ENCODE results near the gene GKN1.

The GKN1 gene

GRCh38 chr2:68974251-68974650, at the start of gene GKN1:
GKN1 (plus strand) TSS chr2:68974636; CDS start chr2:68974678, 42 bp downstream.
- Histone ChIP-seq H3K27me3 (ENCODE audit: control insufficient read depth in 1 of 2, insufficient read depth in 2 of 2, low read length in 2 of 2) (no peaks in the 10 kb centered on the region), H3K9me3 (ENCODE audit: low read length) (no peaks in the 10 kb centered on the region), H3K36me3 (ENCODE audit: insufficient read depth, low read length) (no peaks in the 10 kb centered on the region), H3K4me3 (ENCODE audit: low read depth in 1 of 2, low read length in 2 of 2) (no peak within 1 kb of the TSS), H3K4me1 (ENCODE audit: insufficient read depth, low read length) (no peaks in the 10 kb centered on the region), H3K9ac (ENCODE audit: low read length) (no peak within 1 kb of the TSS), H3K27ac (ENCODE audit: low read depth, low read length) (no peak within 1 kb of the TSS)

DNA sequence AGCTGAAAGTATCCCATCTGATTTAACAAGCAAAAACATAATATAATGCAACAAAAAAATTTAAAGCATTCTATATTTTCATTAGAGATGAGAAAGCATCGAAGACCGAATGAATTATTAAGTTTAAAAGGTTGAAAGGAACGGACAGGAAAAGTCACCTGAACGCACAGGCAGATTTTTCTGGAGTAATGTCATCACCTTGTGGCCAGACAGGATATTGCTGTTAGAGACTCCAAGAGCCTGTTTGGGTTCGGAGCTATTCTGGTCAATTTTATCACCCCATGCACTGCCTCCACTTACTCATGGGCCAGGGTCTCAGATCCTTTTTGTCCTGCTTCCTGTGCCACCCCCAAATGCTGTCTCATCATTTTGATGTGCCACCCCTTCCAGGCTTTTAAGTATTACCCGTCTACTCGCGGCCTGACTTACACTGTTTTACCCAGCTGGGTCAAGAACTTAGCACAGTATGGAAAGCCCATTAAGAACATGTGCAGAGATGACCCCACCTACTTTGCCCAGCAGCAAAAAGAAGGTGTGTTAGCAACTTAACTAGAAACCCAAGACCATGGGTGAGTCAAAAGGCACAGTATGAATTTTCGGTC, 49.0 kb upstream of the GKN1 start:
- no peaks in the 10 kb centered on the region for H3K36me3 ChIP-seq (ENCODE audit: insufficient read depth, low read length)
- peaks cover 0 to 4% of the 10 kb centered on the region in 2 donors for H3K27me3 ChIP-seq (ENCODE audit: control insufficient read depth in 1 of 2, insufficient read depth in 2 of 2, low read length in 2 of 2)
- no peak overlapping the region for H3K9ac ChIP-seq (ENCODE audit: low read length)
- no peak overlapping the region for H3K27ac ChIP-seq (ENCODE audit: low read depth, low read length)
- H3K9me3 ChIP-seq (ENCODE audit: low read length) = no peaks in the 10 kb centered on the region
- H3K4me1 ChIP-seq (ENCODE audit: insufficient read depth, low read length) = no peaks in the 10 kb centered on the region
- no peak overlapping the region for H3K4me3 ChIP-seq (ENCODE audit: low read depth in 1 of 2, low read length in 2 of 2)

GRCh38 chr2:68926796-68927195, 47.6 kb upstream of the GKN1 start:
- Histone ChIP-seq H3K4me3 (ENCODE audit: low read depth in 1 of 2, low read length in 2 of 2) (no peak overlapping the region), H3K9me3 (ENCODE audit: low read length) (no peaks in the 10 kb centered on the region), H3K27me3 (ENCODE audit: control insufficient read depth in 1 of 2, insufficient read depth in 2 of 2, low read length in 2 of 2) (peaks cover 0 to 4% of the 10 kb centered on the region in 2 donors), H3K4me1 (ENCODE audit: insufficient read depth, low read length) (no peaks in the 10 kb centered on the region), H3K36me3 (ENCODE audit: insufficient read depth, low read length) (no peaks in the 10 kb centered on the region), H3K27ac (ENCODE audit: low read depth, low read length) (no peak overlapping the region), H3K9ac (ENCODE audit: low read length) (no peak overlapping the region)

DNA sequence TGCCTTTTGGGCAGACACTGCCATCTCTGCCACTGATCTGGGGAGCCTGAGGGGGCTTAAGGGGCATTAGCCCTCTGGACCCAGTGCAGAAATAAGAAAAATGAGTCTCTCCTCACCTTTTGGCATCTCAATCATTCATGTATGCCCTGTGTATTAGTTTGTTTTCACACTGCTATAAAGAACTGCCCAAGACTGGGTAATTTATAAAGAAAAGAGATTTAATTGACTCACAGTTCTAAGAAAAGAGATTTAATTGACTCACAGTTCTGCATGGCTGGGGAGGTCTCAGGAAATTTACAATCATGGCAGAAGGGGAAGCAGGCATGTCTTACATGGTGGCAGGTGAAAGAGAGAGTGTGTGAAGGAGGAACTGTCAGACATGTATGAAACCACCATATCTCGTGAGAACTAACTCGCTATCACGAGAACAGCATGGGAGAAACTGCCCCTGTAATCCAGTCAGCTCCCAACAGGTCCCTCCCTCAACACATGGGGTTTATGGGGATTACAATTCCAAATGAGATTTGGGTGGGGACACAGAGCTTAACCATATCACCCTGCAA, 43.2 kb upstream of the GKN1 start:
- H3K9me3 ChIP-seq (ENCODE audit: low read length) = no peaks in the 10 kb centered on the region
- H3K27ac ChIP-seq (ENCODE audit: low read depth, low read length) = no peak overlapping the region
- no peak overlapping the region for H3K9ac ChIP-seq (ENCODE audit: low read length)
- H3K4me3 ChIP-seq (ENCODE audit: low read depth in 1 of 2, low read length in 2 of 2) = no peak overlapping the region
- H3K27me3 ChIP-seq (ENCODE audit: control insufficient read depth in 1 of 2, insufficient read depth in 2 of 2, low read length in 2 of 2) = peaks cover 0 to 4% of the 10 kb centered on the region in 2 donors
- H3K36me3 ChIP-seq (ENCODE audit: insufficient read depth, low read length) = no peaks in the 10 kb centered on the region
- no peaks in the 10 kb centered on the region for H3K4me1 ChIP-seq (ENCODE audit: insufficient read depth, low read length)

DNA sequence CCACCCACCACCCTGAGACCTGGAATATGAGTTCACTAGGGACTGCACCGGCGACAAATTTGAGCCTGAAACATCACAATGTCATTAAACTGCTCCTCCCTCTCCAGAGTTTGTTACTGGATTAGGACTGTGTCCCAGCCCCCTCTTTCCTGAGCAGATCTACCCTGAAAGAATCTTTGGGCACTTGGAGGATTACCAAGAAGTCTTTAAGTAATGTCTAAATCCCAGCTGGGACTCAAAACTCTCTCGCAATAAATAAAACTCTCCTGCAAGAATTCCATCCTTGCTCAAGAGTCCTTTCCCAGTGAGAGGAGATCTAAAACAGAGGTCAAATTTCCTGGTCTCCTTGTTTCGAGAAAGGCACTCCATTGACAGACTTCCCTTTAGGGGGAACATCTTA, 42.6 kb upstream of the GKN1 start:
- H3K27ac ChIP-seq (ENCODE audit: low read depth, low read length) = no peak overlapping the region
- H3K9ac ChIP-seq (ENCODE audit: low read length) = no peak overlapping the region
- H3K27me3 ChIP-seq (ENCODE audit: control insufficient read depth in 1 of 2, insufficient read depth in 2 of 2, low read length in 2 of 2) = peaks cover 0 to 3% of the 10 kb centered on the region in 2 donors
- H3K4me1 ChIP-seq (ENCODE audit: insufficient read depth, low read length) = no peaks in the 10 kb centered on the region
- H3K9me3 ChIP-seq (ENCODE audit: low read length) = no peaks in the 10 kb centered on the region
- H3K36me3 ChIP-seq (ENCODE audit: insufficient read depth, low read length) = no peaks in the 10 kb centered on the region
- no peak overlapping the region for H3K4me3 ChIP-seq (ENCODE audit: low read depth in 1 of 2, low read length in 2 of 2)

DNA sequence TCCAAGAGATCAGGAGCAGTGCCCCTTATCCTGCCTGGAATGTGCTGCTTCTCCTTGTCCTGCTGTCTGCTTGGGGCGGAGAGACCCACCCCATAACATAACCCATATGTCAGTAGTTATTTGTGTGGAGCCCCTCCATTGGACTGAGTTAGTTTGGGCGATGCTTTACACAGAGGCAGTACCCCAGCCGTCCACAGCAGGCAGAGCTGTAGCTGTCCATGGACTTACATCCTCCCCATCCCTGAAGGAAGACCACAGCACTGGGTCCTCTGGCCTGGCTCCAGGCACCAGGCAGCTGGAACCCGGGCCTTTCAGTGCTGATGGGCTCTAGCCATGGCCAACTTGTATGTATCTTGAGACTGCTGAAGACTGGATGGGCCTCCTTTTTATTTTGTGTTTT, 42.0 kb upstream of the GKN1 start:
- H3K4me1 ChIP-seq (ENCODE audit: insufficient read depth, low read length) = no peaks in the 10 kb centered on the region
- H3K27ac ChIP-seq (ENCODE audit: low read depth, low read length) = no peak overlapping the region
- no peaks in the 10 kb centered on the region for H3K9me3 ChIP-seq (ENCODE audit: low read length)
- no peaks in the 10 kb centered on the region for H3K27me3 ChIP-seq (ENCODE audit: control insufficient read depth in 1 of 2, insufficient read depth in 2 of 2, low read length in 2 of 2)
- H3K4me3 ChIP-seq (ENCODE audit: low read depth in 1 of 2, low read length in 2 of 2) = no peak overlapping the region
- H3K36me3 ChIP-seq (ENCODE audit: insufficient read depth, low read length) = no peaks in the 10 kb centered on the region
- no peak overlapping the region for H3K9ac ChIP-seq (ENCODE audit: low read length)

GRCh38 chr2:68934021-68934420, 40.4 kb upstream of the GKN1 start:
- no peaks in the 10 kb centered on the region for H3K9me3 ChIP-seq (ENCODE audit: low read length)
- no peak overlapping the region for H3K9ac ChIP-seq (ENCODE audit: low read length)
- no peaks in the 10 kb centered on the region for H3K27me3 ChIP-seq (ENCODE audit: control insufficient read depth in 1 of 2, insufficient read depth in 2 of 2, low read length in 2 of 2)
- H3K27ac ChIP-seq (ENCODE audit: low read depth, low read length) = no peak overlapping the region
- H3K4me3 ChIP-seq (ENCODE audit: low read depth in 1 of 2, low read length in 2 of 2) = no peak overlapping the region
- no peaks in the 10 kb centered on the region for H3K36me3 ChIP-seq (ENCODE audit: insufficient read depth, low read length)
- H3K4me1 ChIP-seq (ENCODE audit: insufficient read depth, low read length) = no peaks in the 10 kb centered on the region

GRCh38 chr2:68935471-68935870, 39.0 kb upstream of the GKN1 start:
- Histone ChIP-seq H3K27ac (ENCODE audit: low read depth, low read length) (no peak overlapping the region), H3K36me3 (ENCODE audit: insufficient read depth, low read length) (no peaks in the 10 kb centered on the region), H3K4me1 (ENCODE audit: insufficient read depth, low read length) (no peaks in the 10 kb centered on the region), H3K4me3 (ENCODE audit: low read depth in 1 of 2, low read length in 2 of 2) (no peak overlapping the region), H3K27me3 (ENCODE audit: control insufficient read depth in 1 of 2, insufficient read depth in 2 of 2, low read length in 2 of 2) (no peaks in the 10 kb centered on the region), H3K9ac (ENCODE audit: low read length) (no peak overlapping the region), H3K9me3 (ENCODE audit: low read length) (no peaks in the 10 kb centered on the region)

GRCh38 chr2:68936427-68936826, 38.0 kb upstream of the GKN1 start:
- no peak overlapping the region for H3K27ac ChIP-seq (ENCODE audit: low read depth, low read length)
- no peak overlapping the region for H3K9ac ChIP-seq (ENCODE audit: low read length)
- H3K4me3 ChIP-seq (ENCODE audit: low read depth in 1 of 2, low read length in 2 of 2) = no peak overlapping the region
- H3K9me3 ChIP-seq (ENCODE audit: low read length) = no peaks in the 10 kb centered on the region
- no peaks in the 10 kb centered on the region for H3K4me1 ChIP-seq (ENCODE audit: insufficient read depth, low read length)
- H3K36me3 ChIP-seq (ENCODE audit: insufficient read depth, low read length) = no peaks in the 10 kb centered on the region
- no peaks in the 10 kb centered on the region for H3K27me3 ChIP-seq (ENCODE audit: control insufficient read depth in 1 of 2, insufficient read depth in 2 of 2, low read length in 2 of 2)

DNA sequence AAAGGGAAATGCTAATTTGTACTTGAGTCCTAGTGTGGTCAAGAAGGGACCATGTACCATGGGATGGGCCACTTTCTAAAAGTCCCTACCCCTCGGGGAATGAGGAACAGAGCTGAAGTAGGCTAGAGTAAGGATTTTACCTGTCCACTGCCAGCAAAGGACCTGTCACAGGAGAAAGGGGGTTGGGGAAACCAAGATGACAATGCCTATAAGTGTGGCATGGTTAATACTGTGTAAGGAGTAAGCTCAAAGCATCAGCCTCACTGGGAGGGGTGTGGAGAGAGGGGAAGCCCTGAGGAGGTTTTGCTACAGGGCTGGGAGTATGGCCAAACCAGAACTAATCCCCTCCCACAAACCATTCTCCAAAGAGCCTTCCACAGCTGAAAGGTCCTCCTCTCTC, 37.5 kb upstream of the GKN1 start:
- Histone ChIP-seq H3K27ac (ENCODE audit: low read depth, low read length) (no peak overlapping the region), H3K27me3 (ENCODE audit: control insufficient read depth in 1 of 2, insufficient read depth in 2 of 2, low read length in 2 of 2) (no peaks in the 10 kb centered on the region), H3K9me3 (ENCODE audit: low read length) (no peaks in the 10 kb centered on the region), H3K4me1 (ENCODE audit: insufficient read depth, low read length) (no peaks in the 10 kb centered on the region), H3K9ac (ENCODE audit: low read length) (no peak overlapping the region), H3K36me3 (ENCODE audit: insufficient read depth, low read length) (no peaks in the 10 kb centered on the region), H3K4me3 (ENCODE audit: low read depth in 1 of 2, low read length in 2 of 2) (no peak overlapping the region)

DNA sequence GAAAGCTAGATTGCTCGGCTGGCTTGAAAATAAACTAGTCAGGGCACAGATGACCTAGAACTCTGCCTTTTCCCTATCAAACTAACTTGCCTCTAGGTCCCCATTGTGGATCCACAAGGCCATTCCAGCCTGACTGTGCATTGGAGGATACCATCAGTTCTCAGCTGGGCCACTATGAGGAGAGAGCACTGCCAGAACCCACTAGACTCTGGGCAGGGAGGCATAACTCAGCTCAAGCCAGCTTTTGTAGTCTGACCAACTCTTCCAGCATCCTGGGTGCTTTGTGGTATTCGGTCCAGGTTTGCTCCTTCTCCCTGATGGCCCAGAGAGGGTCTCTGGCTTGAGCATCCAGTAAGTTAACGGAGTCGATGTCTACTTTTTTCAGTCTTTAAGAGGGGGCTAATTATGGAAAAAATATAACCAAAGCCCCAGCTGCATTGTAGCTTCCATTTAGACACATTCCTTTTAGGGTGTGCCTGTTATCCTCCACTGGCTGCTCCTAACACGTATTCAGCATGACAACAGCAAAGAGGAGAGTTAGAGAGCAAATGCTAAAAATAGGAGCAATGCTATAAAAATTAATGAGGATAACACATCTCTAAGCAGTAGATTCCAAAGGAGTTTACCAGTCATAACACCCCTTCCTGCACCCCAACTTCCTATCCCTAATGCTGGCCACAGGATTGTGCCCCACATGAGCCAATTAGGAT, 36.9 kb upstream of the GKN1 start:
- Histone ChIP-seq H3K27me3 (ENCODE audit: control insufficient read depth in 1 of 2, insufficient read depth in 2 of 2, low read length in 2 of 2) (no peaks in the 10 kb centered on the region), H3K36me3 (ENCODE audit: insufficient read depth, low read length) (no peaks in the 10 kb centered on the region), H3K4me1 (ENCODE audit: insufficient read depth, low read length) (no peaks in the 10 kb centered on the region), H3K9me3 (ENCODE audit: low read length) (no peaks in the 10 kb centered on the region), H3K4me3 (ENCODE audit: low read depth in 1 of 2, low read length in 2 of 2) (no peak overlapping the region), H3K27ac (ENCODE audit: low read depth, low read length) (no peak overlapping the region), H3K9ac (ENCODE audit: low read length) (no peak overlapping the region)

- H3K27ac ChIP-seq (ENCODE audit: low read depth, low read length) = no peak overlapping the region
- no peaks in the 10 kb centered on the region for H3K27me3 ChIP-seq (ENCODE audit: control insufficient read depth in 1 of 2, insufficient read depth in 2 of 2, low read length in 2 of 2)
- H3K9ac ChIP-seq (ENCODE audit: low read length) = no peak overlapping the region
- no peak overlapping the region for H3K4me3 ChIP-seq (ENCODE audit: low read depth in 1 of 2, low read length in 2 of 2)
- no peaks in the 10 kb centered on the region for H3K4me1 ChIP-seq (ENCODE audit: insufficient read depth, low read length)
- no peaks in the 10 kb centered on the region for H3K9me3 ChIP-seq (ENCODE audit: low read length)
- no peaks in the 10 kb centered on the region for H3K36me3 ChIP-seq (ENCODE audit: insufficient read depth, low read length)
Measured at GRCh38 chr2:68938938-68939337, 35.5 kb upstream of the GKN1 start.
